AG10803 (cell line): ENCODE measurements around the gene DIPK1B.
A peak's percentile ranks its signal among the peaks of the same experiment; 100 is the strongest.

Experiments used
- DNase-seq: peaks from one replicate; pipeline ENCODE4 v3.0.0; 2010; ENCODE audit warnings: low read depth
- H3K4me3 ChIP-seq: 2 replicates; pipeline ENCODE4 v1.5.1; 2011; ENCODE audit warnings: mild to moderate bottlenecking, low read length, control low read depth
- TF ChIP-seq, protein P1 (sequence below): conservative IDR thresholded peaks from 2 replicates; pipeline ENCODE4 v1.5.1; 2011; ENCODE audit warnings: mild to moderate bottlenecking, low read length, control low read depth, inconsistent platforms

Gene DIPK1B

DNA sequence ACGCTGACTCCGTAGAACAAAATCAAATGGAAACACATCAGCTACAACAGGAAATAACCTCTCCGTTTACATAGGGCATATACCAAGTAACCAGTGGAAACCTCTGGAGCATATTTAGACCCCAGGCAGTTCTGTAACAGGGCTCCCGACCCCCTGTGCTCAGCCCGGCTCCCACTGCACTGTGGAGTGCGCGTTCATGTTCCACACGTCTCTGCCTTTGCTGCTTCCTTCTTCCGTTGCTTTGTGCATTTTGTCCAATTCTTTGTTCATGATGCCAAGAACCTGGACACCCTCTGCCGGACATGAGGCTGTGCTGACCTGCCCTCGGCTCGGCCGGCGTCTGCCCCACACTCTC is 19.3 kb upstream of the DIPK1B start:
- H3K4me3 ChIP-seq = no peak overlapping the region
- TF ChIP-seq, protein P1, sequence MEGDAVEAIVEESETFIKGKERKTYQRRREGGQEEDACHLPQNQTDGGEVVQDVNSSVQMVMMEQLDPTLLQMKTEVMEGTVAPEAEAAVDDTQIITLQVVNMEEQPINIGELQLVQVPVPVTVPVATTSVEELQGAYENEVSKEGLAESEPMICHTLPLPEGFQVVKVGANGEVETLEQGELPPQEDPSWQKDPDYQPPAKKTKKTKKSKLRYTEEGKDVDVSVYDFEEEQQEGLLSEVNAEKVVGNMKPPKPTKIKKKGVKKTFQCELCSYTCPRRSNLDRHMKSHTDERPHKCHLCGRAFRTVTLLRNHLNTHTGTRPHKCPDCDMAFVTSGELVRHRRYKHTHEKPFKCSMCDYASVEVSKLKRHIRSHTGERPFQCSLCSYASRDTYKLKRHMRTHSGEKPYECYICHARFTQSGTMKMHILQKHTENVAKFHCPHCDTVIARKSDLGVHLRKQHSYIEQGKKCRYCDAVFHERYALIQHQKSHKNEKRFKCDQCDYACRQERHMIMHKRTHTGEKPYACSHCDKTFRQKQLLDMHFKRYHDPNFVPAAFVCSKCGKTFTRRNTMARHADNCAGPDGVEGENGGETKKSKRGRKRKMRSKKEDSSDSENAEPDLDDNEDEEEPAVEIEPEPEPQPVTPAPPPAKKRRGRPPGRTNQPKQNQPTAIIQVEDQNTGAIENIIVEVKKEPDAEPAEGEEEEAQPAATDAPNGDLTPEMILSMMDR = no peak
- DNase-seq = no peak

DNA sequence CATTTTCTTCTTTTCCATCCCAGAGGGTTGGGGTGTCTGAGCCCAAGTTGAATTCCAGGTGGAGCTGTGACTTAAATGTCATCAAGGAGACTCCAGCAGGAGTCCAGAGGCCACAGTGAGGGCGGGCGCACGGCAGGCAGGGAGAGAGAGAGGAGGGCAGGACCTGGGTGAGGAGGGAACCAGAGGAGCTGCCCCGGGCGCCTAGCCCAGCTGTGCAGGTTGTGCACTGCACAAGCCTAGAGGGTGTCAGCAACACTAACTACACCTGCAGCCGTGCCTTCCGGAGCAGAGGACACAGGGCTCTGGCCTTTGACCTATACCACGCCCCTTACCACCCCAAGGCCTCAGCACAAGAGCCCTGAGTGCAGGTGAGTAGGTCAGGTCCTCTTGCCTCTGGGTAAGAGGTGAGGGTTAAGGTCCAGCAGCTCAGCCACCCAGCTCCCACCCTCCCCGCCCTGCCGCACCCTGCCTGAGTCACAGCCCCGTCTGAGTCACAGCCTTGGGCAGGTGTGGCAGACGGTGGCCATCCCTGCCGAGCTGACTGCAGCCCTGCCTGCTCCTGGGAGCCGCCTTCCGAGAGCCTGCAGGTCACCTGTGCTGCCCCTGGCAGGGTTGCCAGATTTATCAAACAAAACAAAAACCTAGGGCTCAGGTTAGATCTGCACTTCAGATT is 18.7 kb upstream of the DIPK1B start:
- DNase-seq = no peak
- no peak overlapping the region for H3K4me3 ChIP-seq
- TF ChIP-seq, protein P1 = no peak

DNA sequence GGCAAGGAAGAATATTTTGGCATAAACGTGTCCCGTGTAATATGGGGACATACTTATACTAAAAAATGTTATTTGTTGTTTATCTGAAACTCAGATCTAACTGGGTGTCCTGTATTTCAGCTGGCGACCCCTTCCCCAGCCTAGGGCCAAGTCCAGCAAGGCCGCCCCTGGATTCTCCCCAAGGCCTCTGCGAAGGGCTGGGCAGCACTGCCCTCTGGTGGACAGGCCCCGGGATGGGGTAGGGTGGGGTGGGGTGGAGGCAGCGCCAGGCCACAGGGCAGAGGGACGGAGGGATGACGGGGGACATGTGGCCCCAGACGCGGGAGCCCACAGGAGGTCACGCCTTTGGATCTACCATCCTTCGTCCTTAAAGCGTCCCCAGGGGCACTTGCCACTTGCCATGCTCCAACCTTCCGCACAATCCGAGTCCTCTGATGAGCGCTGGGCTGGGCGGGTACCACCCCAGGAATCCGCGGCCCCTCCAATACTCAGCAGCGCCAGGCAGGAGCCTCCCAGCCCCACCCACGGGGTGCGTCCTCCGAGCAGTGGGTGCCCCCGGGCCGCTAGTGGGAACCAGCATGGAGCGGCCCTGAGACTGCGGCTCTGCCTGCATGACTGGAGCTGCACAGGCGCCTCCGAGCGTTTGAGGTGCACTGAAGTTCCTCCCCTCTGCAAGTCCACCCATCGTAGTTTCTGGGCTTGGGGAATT is 18.1 kb upstream of the DIPK1B start:
- DNase-seq = peak; percentile 20
- TF ChIP-seq, protein P1 = peak; percentile 64
- H3K4me3 ChIP-seq = no peak overlapping the region

DNA sequence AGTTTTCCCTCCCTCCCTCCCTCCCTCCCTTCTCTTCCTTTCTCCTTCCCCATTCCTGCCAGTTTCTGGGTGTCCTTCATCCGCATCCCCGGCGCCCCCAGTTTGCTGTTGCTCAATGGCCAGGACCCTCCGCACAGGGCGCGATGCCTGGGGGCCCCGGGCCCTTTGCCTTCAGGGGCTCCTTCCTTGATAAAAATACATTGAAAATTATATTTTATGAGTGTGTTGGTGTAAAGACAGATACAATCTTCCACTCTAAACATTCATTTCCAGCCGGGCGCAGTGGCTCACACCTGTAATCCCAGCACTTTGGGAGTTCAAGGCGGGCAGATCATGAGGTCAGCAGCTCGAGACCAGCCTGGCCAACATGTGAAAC is 17.5 kb upstream of the DIPK1B start:
- no peak overlapping the region for H3K4me3 ChIP-seq
- no peak for DNase-seq
- TF ChIP-seq, protein P1 = no peak

DNA sequence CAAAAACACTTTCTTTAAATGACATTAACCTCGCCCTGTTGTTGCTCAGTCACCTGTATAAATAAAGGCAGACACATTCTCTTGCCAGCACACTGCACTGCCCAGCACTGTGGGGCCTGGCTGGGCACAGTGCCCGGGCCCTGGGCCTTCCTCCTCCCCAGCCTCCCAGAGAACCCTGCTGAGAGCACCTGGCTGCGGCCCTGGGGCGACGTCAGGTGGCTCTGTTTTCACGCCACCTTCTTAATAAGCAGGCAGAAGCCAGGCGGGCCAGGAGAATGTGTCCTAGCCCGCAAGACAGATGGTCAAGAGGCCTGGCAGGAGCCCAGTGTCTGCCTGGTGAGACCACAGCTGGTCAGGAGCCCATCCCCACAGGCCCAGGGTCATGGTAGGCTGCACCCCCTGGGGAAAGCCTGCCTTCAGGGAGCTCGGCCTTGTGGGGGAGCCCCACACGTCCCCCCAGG is 16.9 kb upstream of the DIPK1B start:
- no peak overlapping the region for H3K4me3 ChIP-seq
- TF ChIP-seq, protein P1 = no peak

DNA sequence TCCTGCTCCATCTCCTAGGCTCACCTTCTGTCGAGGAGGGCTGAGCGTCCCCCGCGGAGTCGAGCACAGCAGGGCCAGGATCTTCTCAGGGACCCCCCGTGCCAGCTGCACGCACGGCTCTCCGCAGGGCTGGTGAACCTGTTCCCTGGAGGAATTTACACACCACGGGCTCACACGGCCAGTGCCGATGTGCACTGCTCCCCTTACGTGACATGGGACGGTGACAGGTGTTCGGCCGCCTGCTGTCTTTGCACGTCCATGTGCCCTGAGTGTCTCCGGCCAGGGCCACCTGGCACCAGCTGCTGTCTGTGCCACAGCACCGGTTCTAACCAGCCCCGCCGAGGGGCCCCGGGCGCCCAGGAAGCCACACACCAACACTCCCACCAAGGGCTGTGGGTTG is 16.4 kb upstream of the DIPK1B start:
- no peak for DNase-seq
- no peak overlapping the region for H3K4me3 ChIP-seq
- TF ChIP-seq, protein P1 = no peak

More for the DNA sequence above, 16.9 kb upstream of the DIPK1B start:
- no peak for DNase-seq

DNA sequence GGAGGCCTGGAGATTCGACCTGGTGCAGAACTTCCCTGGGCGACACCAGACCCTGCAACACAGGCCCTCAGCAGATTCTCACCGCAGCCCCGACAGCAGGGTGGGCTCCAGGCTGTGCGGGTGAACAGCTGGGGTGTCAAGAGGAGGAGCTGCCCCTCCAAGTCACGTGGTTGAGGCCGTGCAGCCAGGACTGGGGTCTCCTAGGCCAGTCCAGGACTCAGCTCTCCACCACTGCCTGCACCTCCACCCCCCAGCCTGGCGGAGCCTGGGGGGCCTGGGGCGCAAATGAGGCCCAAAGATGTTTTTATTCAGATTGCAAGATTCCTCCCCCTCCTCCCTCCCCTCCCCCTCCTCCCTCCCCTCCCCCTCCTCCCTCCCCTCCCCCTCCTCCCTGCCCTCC is 15.9 kb upstream of the DIPK1B start:
- no peak for DNase-seq
- no peak overlapping the region for H3K4me3 ChIP-seq
- TF ChIP-seq, protein P1 = no peak
